Uterus (tissue), 4 donors: ENCODE data around the gene GOLGA5. TPM values are rescaled to one million over a fixed set of nuclear protein-coding genes. Genes with fewer than 3 reads are reported as not detected.
"Not testable (repeated sequence)": the region's sequence is repeated elsewhere in the genome, so short reads cannot be mapped to it uniquely, and the experiment has no call there.

ENCODE experiments used
- DNase-seq, 2 donors: peaks; one replicate each; pipeline ENCODE4 v3.0.0-alpha.2; 2019 to 2020
- H3K27ac ChIP-seq, 2 donors: fragments of 200-600 bp; sonication (generic); 1 replicate in 1 of 2; 2 replicates in 1 of 2; pipeline ENCODE4 v1.5.1; 2016 to 2018
- H3K27me3 ChIP-seq, 2 donors: fragments of 200-600 bp; sonication (generic); one replicate each; pipeline ENCODE4 v1.5.1; 2018 to 2019; ENCODE audit warnings: control low read depth in 1 of 2
- H3K36me3 ChIP-seq, 2 donors: fragments of 200-600 bp; sonication (generic); one replicate each; pipeline ENCODE4 v1.5.1; 2019; ENCODE audit warnings: control low read depth in 1 of 2
- H3K4me1 ChIP-seq, 2 donors: fragments of 200-600 bp; sonication (generic); one replicate each; pipeline ENCODE4 v1.5.1; 2018 to 2019; ENCODE audit warnings: control low read depth in 1 of 2
- H3K4me3 ChIP-seq, 2 donors: fragments of 200-600 bp; sonication (generic); 1 replicate in 1 of 2; 2 replicates in 1 of 2; pipeline ENCODE4 v1.5.1; 2018 to 2019; ENCODE audit warnings: mild to moderate bottlenecking in 1 of 2
- H3K9me3 ChIP-seq, 2 donors: fragments of 200-600 bp; sonication (generic); one replicate each; pipeline ENCODE4 v1.5.1; 2019; ENCODE audit warnings: control low read depth in 1 of 2
- POLR2A ChIP-seq, 2 donors: fragments of 450-650 bp; IDR thresholded peaks; one replicate each; pipeline ENCODE4 v1.6.1; 2016; ENCODE audit warnings: antibody characterized with exemption in 2 of 2, mild to moderate bottlenecking in 1 of 2, moderate library complexity in 1 of 2
- intact Hi-C: fragments of 100-400 bp; cut with DNase I; formaldehyde crosslinking; loops from one replicate; pipeline ENCODE4 v1.15.1; 2023; ENCODE audit warnings: low total_unique reads
- total RNA-seq, 4 donors: library from RNA; depleted of rRNA in 3 of 4; stranded (reverse); fragments of >200 nt in 3 of 4; gene quantifications; one replicate each; pipeline versions ENCODE4 v1.1.0 to v1.2.4, GENCODE V29; 2014 to 2023
- TF ChIP-seq, protein P1 (sequence below), 4 experiments: fragments of 200-600 bp in 2 of 4; fragments of 450-650 bp in 2 of 4; sonication (generic) in 2 of 4; IDR thresholded peaks; one replicate each; pipeline ENCODE4 v1.5.1; 2016 to 2019; ENCODE audit warnings: antibody characterized with exemption in 4 of 4, mild to moderate bottlenecking in 2 of 4, moderate library complexity in 1 of 4
- donor health status: DM: yes; HTN: yes; CAD: no.

GOLGA5 gene
- total RNA-seq, 4 donors from 2014 or later: 30.3 to 63.0 (median 46.6) TPM

- no peak overlapping the region for H3K27ac ChIP-seq
Measured at GRCh38 chr14:92813201-92813600, 19.1 kb downstream of the GOLGA5 start.

GRCh38 chr14:92819011-92819597 lies 25.0 kb downstream of the GOLGA5 start:
- no peak for DNase-seq
- H3K4me3 ChIP-seq: no peak overlapping the region
- H3K9me3 ChIP-seq: no peaks in the 10 kb centered on the region
- TF ChIP-seq, protein P1, sequence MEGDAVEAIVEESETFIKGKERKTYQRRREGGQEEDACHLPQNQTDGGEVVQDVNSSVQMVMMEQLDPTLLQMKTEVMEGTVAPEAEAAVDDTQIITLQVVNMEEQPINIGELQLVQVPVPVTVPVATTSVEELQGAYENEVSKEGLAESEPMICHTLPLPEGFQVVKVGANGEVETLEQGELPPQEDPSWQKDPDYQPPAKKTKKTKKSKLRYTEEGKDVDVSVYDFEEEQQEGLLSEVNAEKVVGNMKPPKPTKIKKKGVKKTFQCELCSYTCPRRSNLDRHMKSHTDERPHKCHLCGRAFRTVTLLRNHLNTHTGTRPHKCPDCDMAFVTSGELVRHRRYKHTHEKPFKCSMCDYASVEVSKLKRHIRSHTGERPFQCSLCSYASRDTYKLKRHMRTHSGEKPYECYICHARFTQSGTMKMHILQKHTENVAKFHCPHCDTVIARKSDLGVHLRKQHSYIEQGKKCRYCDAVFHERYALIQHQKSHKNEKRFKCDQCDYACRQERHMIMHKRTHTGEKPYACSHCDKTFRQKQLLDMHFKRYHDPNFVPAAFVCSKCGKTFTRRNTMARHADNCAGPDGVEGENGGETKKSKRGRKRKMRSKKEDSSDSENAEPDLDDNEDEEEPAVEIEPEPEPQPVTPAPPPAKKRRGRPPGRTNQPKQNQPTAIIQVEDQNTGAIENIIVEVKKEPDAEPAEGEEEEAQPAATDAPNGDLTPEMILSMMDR (IDR thresholded peaks at IDR 0.05): no peak
- TF ChIP-seq POLR2A (IDR thresholded peaks at IDR 0.05): no peak
- H3K36me3 ChIP-seq: no peaks in the 10 kb centered on the region
- H3K27ac ChIP-seq: no peak overlapping the region
- intact Hi-C loops: no loop called here
- H3K4me1 ChIP-seq: no peaks in the 10 kb centered on the region
- no peaks in the 10 kb centered on the region for H3K27me3 ChIP-seq

More at GRCh38 chr14:92813201-92813600, 19.1 kb downstream of the GOLGA5 start:
- DNase-seq: no peak
- Histone ChIP-seq H3K9me3 (no peaks in the 10 kb centered on the region), H3K4me3 (no peak overlapping the region), H3K27me3 (no peaks in the 10 kb centered on the region), H3K36me3 (no peaks in the 10 kb centered on the region), H3K4me1 (no peaks in the 10 kb centered on the region)
- intact Hi-C loops: no loop called here
- TF ChIP-seq, protein P1 (IDR thresholded peaks at IDR 0.05): no peak
- TF ChIP-seq POLR2A (IDR thresholded peaks at IDR 0.05): no peak

- H3K36me3 ChIP-seq, H3K27ac ChIP-seq, DNase-seq, H3K9me3 ChIP-seq, intact Hi-C loops, H3K4me1 ChIP-seq, H3K4me3 ChIP-seq, H3K27me3 ChIP-seq: not testable (repeated sequence)
Measured at GRCh38 chr14:92819680-92820535, 25.8 kb downstream of the GOLGA5 start.

DNA sequence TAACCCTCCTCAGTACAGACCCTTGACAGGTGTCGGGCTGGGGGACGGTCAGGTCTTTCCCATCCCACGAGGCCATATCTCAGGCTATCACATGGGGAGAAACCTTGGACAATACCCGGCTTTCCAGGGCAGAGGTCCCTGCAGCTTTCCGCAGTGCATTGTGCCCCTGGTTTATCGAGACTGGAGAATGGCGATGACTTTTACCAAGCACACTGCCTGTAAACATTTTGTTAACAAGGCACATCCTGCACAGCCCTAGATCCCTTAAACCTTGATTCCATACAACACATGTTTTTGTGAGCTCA lies 26.4 kb downstream of the GOLGA5 start:
- H3K27me3 ChIP-seq, H3K27ac ChIP-seq, H3K36me3 ChIP-seq, H3K4me3 ChIP-seq, intact Hi-C loops, H3K9me3 ChIP-seq, DNase-seq, H3K4me1 ChIP-seq: not testable (repeated sequence)

DNA sequence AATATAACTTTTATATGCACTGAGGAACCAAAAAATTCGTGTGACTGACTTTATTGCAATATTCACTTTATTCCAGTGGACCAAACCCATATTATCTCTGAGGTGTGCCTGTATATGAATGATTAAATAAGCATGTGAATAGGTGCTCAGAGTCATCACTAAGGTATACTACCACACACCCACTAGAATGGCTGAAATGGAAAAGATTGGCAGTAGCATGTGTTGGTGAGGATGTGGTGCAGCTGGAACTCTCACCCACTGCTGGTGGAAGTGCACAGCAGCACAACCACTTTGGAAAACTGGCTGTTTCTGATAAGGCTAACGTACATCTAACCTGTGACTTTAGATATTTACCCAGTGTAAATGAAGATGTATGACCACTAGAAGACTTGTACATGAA lies 36.8 kb downstream of the GOLGA5 start:
- no peak for TF ChIP-seq POLR2A (IDR thresholded peaks at IDR 0.05)
- H3K36me3 ChIP-seq: no peaks in the 10 kb centered on the region
- H3K4me3 ChIP-seq: no peak overlapping the region
- H3K27me3 ChIP-seq: no peaks in the 10 kb centered on the region
- H3K27ac ChIP-seq: no peak overlapping the region
- no peaks in the 10 kb centered on the region for H3K4me1 ChIP-seq
- no peak for DNase-seq
- intact Hi-C loops: no loop called here
- no peaks in the 10 kb centered on the region for H3K9me3 ChIP-seq

GRCh38 chr14:92832137-92832700 lies 38.1 kb downstream of the GOLGA5 start:
- Histone ChIP-seq H3K4me3 (no peak overlapping the region), H3K9me3 (no peaks in the 10 kb centered on the region), H3K27ac (no peak overlapping the region), H3K27me3 (no peaks in the 10 kb centered on the region), H3K36me3 (no peaks in the 10 kb centered on the region), H3K4me1 (no peaks in the 10 kb centered on the region)
- DNase-seq: no peak
- intact Hi-C loops: no loop called here
- TF ChIP-seq POLR2A (IDR thresholded peaks at IDR 0.05): no peak
- TF ChIP-seq, protein P1 (IDR thresholded peaks at IDR 0.05): no peak
